Measurements from ENCODE around the gene SIRT6.
A peak's percentile ranks its signal among the peaks of the same experiment; 100 is the strongest.
"Not testable (repeated sequence)": the region's sequence is repeated elsewhere in the genome, so short reads cannot be mapped to it uniquely, and the experiment has no call there.

Gene SIRT6

DNA sequence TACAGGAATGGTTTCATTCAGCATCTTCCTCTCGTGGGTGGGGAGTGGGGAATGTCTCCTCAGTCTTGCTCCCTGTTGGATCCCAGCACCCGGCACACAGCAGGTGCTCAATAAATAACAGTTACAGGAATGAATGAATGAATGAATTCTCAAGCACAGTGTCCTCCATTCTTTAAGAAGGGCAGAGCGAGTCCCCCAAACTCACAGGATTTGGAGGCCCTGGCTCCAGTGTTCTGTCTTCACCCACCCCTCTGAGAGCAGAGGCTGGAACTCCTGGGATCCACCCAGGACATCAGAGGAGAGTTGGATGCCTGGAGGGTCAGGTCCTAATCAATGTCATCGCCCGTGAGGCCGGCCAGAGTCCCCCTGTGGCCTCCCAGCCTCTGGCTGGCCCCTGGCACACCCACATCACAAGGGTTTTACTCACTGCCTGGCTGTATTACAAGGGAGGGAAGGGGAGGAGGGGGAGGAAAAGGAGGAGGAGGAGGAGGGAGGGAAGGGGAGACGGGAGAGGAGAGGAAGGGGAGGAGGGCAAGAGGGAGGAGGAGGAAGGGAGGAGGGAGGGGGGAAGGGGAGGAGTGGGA lies 37.6 kb downstream of the SIRT6 start:
- no peak for DNase-seq (ENCODE audit: low read depth, low spot score)
- no peak overlapping the region for H3K4me3 ChIP-seq (ENCODE audit: low read length)

DNA sequence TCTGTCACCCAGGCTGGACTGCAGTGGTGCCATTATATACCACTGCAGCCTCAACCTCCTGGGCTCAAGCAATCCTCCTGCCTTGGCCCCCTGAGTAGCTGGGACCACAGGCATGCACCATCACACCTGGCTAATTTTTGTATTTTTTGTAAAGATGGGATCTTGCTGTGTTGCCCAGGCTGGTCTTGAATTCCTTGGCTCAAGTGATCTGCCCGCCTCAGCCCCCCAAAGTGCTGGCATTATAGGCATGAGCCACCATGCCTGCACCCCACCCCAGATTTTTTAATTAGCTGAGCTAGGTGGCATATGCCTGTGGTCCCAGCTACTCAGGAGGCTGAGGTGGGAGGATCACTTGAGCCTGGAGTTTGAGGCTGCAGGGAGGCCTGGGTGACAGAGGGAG lies 39.4 kb downstream of the SIRT6 start:
- DNase-seq (ENCODE audit: low read depth, low spot score); H3K4me3 ChIP-seq (ENCODE audit: low read length): not testable (repeated sequence)

DNA sequence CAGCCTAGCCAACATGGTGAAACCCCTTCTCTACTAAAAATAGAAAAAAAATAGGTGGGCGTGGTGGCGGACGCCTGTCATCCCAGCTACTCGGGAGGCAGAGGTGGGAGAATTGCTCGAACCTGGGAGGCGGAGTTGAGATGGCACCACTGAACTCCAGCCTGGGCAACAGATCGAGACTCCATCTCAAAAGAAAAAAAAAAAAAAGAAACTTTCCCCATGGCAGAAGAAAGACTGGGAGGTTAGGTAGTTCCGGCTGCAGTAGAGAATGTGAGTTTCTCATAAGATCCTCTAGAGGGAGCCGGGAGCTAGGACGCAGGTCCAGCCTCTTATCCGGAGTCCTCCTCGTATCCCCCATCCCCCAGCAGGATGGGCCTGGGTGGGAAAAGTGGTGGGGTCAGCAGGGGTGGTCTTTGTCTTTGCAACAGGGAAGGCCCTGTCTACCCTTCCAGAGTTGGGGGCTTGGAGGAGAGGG lies 42.1 kb downstream of the SIRT6 start:
- H3K4me3 ChIP-seq (ENCODE audit: low read length), result no peak overlapping the region
- peak; percentile 63 for DNase-seq (ENCODE audit: low read depth, low spot score)

DNA sequence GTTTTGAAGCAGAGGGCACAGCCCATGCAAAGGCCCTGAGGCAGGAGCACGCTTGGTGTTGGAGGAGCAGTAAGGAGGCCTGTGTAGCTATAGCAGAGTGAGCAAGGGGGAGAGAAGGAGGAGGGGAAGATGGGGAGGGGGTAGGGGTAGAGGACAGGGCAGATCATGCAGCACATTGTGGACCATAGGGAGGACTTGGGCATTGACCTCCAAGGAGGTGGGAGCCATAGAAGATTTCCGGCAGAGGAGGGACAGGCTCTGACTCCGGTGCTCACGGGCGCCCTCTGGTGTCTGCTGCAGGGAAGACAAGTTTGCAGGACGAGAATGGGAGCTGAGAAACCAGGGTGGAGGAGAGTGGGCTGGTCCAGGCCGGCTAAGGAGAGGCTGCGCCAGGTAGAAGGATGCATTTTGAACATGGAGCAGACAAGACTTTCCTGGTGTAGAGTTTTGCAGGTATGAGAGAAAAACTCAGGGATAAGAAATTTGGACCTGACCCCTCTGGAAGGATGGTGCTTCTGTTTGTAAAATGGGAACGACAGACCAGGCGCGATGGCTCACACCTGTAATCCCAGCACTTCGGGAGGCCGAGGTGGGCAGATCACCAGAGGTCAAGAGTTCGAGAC lies 42.6 kb downstream of the SIRT6 start:
- peak; percentile 53 for DNase-seq (ENCODE audit: low read depth, low spot score)
- H3K4me3 ChIP-seq (ENCODE audit: low read length), result no peak overlapping the region

DNA sequence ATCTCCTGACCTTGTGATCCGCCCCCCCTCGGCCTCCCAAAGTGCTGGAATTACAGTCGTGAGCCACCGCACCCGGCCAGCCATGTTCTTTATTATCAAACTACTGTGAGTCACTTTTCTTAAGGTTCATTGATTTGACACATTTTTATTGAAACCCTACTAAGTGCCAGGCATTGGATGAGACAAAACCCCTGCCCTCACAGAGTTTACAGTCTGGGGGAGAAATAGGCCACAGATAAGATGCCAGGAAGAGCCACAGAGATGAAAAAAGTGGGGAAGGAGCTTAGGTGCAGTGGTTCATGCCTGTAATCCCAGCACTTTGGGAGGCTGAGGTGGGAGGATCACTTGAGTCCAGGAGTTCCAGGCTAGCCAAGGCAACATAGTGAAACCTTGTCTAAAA lies 43.9 kb downstream of the SIRT6 start:
- no peak overlapping the region for H3K4me3 ChIP-seq (ENCODE audit: low read length)
- DNase-seq (ENCODE audit: low read depth, low spot score), result no peak

DNA sequence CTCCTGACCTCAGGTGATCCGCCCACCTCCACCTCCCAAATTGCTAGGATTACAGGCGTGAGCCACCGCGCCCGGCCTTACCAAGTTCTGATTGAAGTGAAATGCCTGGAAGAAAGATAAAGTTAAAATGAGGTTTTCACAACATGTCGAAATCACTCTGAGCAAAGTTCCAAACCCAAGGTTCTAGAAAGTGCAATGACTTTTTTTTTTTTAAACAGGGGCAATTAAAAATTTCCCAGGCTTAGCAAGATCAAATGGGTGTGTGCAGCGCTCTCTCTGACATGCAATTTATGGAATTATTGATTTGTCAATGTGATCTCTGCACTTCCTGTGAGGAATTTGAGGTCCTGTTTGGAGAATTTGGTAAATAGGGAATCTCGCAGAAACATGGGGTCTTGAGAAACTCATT lies 45.7 kb downstream of the SIRT6 start:
- H3K4me3 ChIP-seq (ENCODE audit: low read length), result no peak overlapping the region
- no peak for DNase-seq (ENCODE audit: low read depth, low spot score)

DNA sequence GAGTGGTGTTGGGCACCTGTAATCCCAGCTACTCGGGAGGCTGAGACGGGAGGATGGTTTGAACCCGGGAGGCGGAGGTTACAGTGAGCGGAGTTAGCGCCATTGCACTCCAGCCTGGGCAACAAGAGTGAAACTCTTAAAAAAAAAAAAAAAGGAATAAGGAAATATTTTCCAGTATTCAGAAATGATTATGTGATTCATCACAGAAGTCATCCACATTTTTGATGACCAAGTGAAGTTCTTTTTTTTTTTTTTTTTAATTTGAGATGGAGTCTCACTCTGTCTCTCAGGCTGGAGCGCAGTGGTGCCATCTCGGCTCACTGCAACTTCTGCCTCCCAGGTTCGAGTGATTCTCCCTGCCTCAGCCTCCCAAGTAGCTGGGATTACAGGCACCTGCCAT lies 47.0 kb downstream of the SIRT6 start:
- H3K4me3 ChIP-seq (ENCODE audit: low read length); DNase-seq (ENCODE audit: low read depth, low spot score): not testable (repeated sequence)

DNA sequence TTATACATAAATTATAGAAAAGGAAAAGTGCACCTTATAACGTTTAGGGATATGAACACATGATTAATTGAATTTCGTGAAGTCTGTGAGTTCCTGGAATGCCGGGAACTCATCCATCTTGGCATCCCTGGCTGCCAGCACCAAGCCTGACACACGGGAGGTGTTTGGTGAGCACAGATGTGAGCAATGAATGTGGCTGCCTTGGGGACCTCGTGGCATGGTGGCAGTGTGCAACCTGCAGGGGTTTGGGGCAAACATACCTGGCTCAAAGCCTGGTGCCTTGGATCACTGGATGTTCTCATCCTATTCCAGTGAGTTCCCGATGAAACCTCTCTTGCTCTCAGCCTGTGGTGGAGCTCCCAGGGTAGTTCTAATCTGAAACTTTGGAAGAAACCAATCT lies 48.0 kb downstream of the SIRT6 start:
- H3K4me3 ChIP-seq (ENCODE audit: low read length), result no peak overlapping the region
- no peak for DNase-seq (ENCODE audit: low read depth, low spot score)

DNA sequence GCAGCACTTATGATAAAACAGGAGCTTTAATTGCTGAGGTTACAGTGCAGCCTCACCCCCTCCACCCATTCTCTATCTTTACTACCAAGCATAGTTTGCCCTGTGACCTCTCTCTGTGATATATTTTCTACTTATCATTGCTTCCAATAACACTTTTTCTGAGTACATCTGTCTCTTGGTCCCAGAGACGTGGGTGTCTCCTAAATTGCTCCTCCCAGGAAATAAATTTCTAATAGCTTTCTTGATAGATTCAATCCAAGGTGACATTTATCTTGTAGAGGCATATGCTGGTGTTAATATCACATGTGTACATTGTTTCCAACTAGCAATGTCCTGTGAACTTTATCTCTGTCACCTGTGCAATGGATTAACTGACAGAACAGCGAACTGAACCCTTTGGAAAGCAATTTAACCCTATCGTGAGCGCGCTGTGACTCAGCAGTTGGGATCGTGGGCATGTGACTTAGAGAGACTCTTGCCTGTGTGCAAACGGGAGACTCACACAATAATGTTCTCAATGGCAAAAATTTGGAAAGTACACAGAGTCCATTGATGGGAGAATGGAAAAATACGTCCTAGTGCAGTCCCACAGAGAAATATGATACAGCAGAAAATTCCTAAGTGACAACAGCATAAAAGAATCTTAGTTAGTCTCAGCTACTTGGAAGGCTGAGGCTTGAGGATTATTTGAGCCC lies 51.5 kb downstream of the SIRT6 start:
- no peak for DNase-seq (ENCODE audit: low read depth, low spot score)

DNA sequence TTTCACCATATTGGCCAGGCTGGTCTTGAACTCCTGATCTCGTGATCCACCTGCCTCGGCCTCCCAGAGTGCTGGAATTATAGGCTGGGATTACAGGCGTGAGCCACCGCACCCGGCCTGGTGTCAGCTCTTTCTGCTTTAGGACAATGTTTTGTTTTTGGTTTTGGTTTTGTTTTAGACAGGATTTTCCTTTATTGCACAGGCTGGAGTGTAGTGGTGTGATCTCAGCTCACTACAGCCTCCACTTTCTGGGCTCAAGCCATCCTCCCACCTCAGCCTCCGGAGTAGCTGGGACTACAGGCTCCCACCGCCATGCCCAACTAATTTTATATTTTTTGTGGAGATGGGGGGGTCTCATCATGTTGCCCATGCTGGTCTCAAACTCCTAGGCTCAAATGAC lies 53.3 kb downstream of the SIRT6 start:
- not testable (repeated sequence) for H3K4me3 ChIP-seq (ENCODE audit: low read length); DNase-seq (ENCODE audit: low read depth, low spot score)

More for the DNA sequence above, 51.5 kb downstream of the SIRT6 start:
- no peak overlapping the region for H3K4me3 ChIP-seq (ENCODE audit: low read length)

DNA sequence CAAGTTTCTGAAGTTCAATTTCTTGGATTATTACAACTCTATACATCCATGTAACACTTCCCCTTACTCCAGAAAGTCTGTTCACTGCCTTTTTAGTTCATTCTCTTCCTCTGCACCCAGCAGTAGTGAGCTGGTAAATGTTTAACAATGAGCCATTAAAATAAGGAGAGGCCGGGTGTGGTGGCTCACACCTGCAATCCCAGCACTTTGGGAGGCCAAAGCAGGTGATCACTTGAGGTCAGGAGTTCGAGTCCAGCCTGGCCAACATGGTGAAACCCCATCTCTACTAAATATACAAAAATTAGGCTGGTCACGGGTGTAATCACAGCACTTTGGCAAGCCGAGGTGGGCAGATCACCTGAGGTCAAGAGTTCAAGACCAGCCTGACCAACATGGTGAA lies 55.0 kb downstream of the SIRT6 start:
- not testable (repeated sequence) for H3K4me3 ChIP-seq (ENCODE audit: low read length)

DNA sequence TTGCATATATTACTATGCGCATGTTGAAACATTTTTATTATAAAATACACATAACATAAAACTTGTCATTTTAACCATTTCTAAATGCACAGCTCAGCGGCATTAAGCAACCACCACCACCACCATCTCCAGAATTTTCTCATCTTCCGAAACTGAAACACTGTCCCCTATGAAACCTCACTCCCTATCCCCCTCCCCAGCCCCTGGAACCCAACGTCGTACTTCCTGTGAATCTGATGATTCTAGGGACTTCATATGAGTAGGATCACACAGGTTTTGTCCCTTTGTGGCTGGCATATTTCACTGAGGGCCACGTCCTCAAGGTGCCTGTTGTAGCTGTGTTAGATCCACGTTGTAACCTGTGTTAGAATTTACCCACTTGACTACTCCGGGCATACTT lies 57.7 kb downstream of the SIRT6 start:
- DNase-seq (ENCODE audit: low read depth, low spot score), result no peak
- peak overlapping the region; percentile 83 for H3K4me3 ChIP-seq (ENCODE audit: low read length)

More for the DNA sequence above, 55.0 kb downstream of the SIRT6 start:
- DNase-seq (ENCODE audit: low read depth, low spot score), result not testable (repeated sequence)

Data from Jurkat, Clone E6-1 (cell line).